Cerebellar cortex (tissue), 1 donor: ENCODE measurements around the gene MAP3K6.
"Not testable (repeated sequence)": the region's sequence is repeated elsewhere in the genome, so short reads cannot be mapped to it uniquely, and the experiment has no call there.

Experiments used
- DNase-seq: peaks from one replicate; pipeline ENCODE4 v3.0.0-alpha.2; 2015; ENCODE audit warnings: low spot score

The MAP3K6 gene

GRCh38 chr1:27397749-27398148, 31.0 kb upstream of the MAP3K6 start:
- DNase-seq = no peak

GRCh38 chr1:27397110-27397509, 30.3 kb upstream of the MAP3K6 start:
- no peak for DNase-seq

DNA sequence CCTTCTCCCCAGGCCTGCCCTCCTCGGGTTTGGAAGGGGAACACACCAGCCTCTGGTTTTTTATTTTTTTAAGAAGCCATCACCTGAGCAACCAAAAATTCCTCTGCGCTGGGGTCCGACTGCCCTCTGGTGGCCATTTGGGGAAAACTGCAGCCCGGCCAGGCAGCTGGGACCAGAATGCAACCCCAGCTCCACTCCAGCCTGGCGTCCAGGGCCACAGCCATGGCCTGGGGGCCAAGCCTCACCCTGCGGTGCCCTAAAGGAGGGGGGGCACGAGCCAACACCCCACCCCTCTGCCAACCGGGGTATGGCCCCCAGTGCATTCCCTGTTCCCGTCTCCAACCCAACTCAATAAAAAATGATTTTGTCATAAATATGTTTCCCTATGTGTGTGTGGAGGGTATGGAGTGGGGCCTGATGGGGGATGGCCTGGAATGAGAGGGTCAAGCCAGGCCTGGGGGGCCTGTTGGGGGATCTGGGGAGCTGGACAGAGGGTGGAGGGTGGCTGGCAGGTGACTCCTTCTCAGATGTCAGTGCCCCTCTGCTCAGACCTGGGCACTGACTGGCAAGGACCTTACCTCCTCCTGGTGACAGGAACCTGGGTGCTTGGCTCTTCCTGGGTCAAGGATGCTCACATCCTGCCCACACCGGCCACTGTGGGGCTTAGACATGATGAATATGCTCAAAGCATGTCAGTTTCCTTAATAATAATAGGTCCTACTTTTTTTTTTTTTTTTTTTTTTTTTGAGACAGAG, 28.9 kb upstream of the MAP3K6 start:
- DNase-seq = peak; percentile 89

DNA sequence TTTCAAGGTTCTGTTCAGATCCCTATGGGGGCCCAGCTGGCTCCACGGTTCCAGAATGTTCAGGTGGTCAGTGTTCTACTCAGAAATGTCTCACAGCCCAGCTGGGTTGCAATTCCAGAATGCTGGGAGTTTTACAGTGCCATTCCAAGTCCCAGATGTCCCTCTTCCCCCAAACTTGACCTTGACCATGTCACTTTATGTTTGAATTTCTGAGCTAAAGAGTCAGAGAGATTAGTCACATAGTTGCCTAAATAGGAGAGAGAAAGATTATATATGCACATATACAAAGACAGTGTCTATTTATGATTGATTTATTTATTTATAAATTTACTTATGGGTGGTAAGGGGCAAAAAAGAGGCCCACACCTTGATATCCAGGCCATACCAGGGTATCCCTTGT, 28.2 kb upstream of the MAP3K6 start:
- DNase-seq = no peak

- DNase-seq = peak; percentile 53
These were observed 27.5 kb upstream of the MAP3K6 start for GRCh38 chr1:27394282-27394658.

DNA sequence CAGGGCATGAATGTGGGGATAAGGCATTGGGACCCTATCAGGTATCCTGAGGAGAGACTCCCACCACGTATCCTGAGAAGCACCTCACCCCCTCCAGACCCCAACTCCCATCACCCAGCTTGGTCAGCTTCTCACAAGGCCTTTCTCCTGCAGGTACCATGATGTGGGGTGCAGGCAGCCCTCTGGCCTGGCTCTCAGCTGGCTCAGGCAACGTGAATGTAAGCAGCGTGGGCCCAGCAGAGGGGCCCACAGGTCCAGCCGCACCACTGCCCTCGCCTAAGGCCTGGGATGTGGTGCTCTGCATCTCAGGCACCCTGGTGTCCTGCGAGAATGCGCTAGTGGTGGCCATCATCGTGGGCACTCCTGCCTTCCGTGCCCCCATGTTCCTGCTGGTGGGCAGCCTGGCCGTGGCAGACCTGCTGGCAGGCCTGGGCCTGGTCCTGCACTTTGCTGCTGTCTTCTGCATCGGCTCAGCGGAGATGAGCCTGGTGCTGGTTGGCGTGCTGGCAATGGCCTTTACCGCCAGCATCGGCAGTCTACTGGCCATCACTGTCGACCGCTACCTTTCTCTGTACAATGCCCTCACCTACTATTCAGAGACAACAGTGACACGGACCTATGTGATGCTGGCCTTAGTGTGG, 27.0 kb upstream of the MAP3K6 start:
- no peak for DNase-seq

- peak; percentile 27 for DNase-seq
These were observed 26.2 kb upstream of the MAP3K6 start for GRCh38 chr1:27392778-27393635.

- DNase-seq = peak; percentile 89
These were observed 25.5 kb upstream of the MAP3K6 start, which contains the start of gene GPR3 for GRCh38 chr1:27392096-27392777. TSS of gene GPR3 (plus strand) at chr1:27392622. CDS start at chr1:27393799, 1,177 bp downstream.

DNA sequence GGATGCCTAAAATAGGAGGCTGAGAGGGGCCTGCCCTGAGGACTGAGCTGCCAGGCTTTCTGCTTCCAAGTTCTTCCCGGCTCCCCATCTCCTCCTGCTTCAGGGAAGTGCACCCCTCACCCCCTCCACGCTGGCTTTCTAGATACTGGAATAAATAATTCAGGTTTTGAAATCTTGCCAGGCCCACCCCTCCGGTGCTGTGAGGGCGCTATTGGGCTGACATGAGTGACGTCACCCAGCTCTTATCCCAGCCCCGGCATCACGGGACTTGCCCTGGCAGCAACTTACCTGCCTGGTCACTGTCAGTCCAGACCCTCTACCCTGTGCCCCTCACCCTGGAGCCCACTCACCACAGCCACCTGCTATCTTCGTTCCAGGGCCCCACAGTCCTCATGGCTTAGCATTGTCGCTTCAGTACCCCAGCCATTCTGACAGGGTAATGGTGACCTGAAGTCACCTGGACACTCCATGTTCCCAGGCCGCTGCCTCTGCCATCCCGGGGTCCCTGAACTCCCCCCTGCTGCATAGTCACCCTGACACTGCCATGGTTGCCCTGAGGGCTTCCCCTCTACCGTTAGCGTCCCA, 24.8 kb upstream of the MAP3K6 start:
- DNase-seq = peak; percentile 82

DNA sequence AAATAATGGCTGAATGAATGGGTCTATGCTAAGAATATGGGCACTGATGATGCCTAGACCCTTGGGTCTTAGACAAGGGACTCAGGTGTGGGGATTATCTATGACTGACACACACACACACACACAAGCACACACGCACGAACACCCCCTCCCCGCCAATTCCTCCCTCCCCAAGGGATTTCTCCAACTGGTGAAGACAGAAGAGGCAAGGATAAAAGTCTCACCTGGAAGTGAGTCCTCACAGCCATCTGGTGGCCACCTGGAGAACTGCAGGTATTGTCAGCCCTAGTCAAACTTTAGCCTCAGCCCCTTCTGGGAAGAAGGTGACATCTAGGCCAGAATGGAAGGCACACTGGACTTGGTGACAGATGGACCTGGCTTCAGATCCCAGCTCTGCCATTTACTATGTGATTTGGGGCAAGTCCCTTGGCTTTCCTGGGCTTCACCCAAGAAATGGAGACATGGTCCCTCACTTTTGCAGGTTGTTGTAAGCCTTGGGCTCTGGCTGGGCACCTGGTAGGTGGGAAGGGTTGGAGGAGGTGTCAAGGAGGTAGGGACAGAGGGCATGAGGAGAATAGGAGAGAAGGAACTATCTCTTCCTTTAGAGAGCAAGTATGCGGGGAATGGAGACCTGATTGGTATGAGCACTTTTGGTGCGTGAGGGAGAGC, 21.7 kb upstream of the MAP3K6 start:
- DNase-seq = peak; percentile 90

- not testable (repeated sequence) for DNase-seq
These were observed 18.0 kb upstream of the MAP3K6 start for GRCh38 chr1:27384797-27385196.

- DNase-seq = no peak
These were observed 16.9 kb upstream of the MAP3K6 start for GRCh38 chr1:27383661-27384060.

- DNase-seq = no peak
These were observed 16.4 kb upstream of the MAP3K6 start, which contains the start of gene CD164L2 for GRCh38 chr1:27383039-27383605. TSS of gene CD164L2 (minus strand) at chr1:27383333. CDS start at chr1:27383239, 94 bp downstream.

GRCh38 chr1:27381969-27382762, 15.4 kb upstream of the MAP3K6 start:
- no peak for DNase-seq

DNA sequence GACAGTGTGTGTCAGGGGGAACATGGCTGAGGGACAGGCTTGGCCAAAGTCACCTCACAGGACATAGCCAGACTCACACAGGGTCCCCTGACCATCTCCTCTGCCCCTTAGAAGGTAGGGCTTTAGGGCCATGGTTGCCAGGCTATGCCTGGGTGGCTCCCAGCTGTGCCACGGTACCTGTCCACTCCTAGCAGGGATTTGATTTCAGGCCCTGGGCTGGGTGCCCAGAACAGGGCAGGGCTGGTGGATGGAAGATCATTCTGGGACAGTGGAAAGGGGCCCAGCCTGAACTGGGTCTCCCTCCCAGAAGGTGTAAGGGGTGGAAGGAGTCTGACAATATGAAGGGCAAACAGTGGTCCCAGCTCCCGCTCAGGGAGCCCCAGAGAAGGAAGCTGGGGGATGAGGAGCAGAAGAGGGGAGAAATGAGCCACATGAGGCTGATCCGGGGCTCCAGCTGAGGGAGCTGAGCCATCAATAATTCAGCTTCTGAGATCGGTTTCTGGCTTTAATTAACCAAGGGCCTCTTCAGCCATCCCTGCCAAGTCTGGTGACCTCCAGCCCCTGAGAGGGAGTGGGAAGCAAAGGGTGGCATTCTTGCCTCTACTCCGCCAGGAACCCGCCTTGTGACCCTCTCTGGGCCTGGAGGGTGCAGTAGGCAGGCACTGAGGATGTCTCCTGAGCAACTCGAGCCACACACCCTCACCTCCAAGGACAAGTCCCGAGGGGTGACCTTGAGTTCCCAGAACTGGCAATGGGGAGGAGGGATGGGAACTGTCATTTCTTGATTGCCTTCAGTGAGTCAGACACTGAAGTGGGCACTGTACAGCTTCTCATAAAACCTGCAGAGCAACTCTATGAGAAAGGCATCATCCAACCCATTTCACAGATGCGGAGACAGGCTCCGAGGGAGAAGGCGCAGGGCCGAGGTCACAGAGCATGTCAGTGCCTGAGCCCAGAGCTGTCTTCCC, 14.3 kb upstream of the MAP3K6 start:
- DNase-seq = no peak

DNA sequence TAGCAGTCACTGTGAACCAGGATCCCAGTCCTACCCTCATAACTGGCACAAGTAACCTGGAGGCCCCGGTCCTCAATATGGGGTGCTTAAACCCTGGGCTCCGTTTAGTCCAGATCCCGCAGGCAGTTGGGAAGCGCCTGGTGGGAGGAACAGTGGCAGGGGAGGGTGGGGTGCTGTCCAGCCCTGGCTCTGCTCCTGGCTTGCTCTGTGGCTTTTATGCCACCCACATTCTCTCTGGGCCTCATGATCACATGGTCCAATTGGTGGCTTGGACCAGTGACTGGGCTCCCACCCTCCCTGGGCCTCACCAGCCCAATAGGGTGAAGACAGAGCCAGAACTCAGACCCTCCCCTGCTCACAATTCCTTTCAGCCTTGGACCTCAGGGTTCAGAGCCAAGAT, 13.5 kb upstream of the MAP3K6 start:
- DNase-seq = no peak

DNA sequence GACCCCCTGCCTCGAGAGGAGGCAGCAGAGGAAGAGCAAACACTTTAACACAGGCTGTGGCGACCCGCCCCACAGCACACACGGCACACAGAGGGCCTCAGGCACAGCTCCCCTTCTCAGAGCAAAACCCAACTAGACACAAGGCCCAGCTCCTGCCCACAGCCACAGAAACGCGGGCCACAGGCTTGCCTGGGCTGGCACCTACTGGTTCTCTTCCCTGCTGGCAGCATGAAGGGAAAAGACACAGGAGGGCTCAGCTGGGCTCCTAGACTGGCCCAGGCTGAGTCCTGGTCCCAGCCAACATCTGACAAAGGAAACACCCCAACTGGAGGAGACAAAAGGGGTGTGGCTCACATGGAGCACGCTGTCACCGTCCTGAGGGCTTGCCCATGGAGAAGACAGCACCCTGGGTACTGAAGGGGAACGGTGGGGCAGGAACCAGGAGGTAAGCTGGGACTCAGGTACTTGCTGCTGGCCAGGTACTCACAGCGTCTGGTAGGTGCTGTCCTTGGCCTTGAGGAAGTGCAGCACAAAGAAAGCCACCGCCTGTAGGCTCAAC, 12.9 kb upstream of the MAP3K6 start:
- no peak for DNase-seq

GRCh38 chr1:27377760-27378495, 11.2 kb upstream of the MAP3K6 start:
- no peak for DNase-seq
